OCI-LY1 (cell line): Measurements from ENCODE around the gene STX8.
"Not testable (repeated sequence)": the region's sequence is repeated elsewhere in the genome, so short reads cannot be mapped to it uniquely, and the experiment has no call there.

ENCODE experiments used
- H2AFZ ChIP-seq: fragments of 200-600 bp; sonication (generic), shearing (Covaris generic); 2 replicates; pipeline ENCODE4 v1.6.0; 2014; ENCODE audit warnings: antibody characterized with exemption, mild to moderate bottlenecking, low read length
- H3F3A ChIP-seq: fragments of 200-600 bp; sonication (generic), shearing (Covaris generic); 2 replicates; pipeline ENCODE4 v1.6.0; 2014; ENCODE audit warnings: mild to moderate bottlenecking, antibody characterized with exemption, low read length, moderate library complexity; ENCODE audit not compliant: insufficient read depth
- H3K27ac ChIP-seq: fragments of 200-600 bp; sonication (generic); 2 replicates; pipeline ENCODE4 v1.5.1; 2014; ENCODE audit warnings: low read length, mixed run types, mild to moderate bottlenecking, low read depth; ENCODE audit not compliant: poor library complexity, severe bottlenecking
- H3K27me3 ChIP-seq: fragments of 200-600 bp; sonication (generic); 2 replicates; pipeline ENCODE4 v1.6.0; 2014; ENCODE audit warnings: antibody characterized with exemption, mild to moderate bottlenecking, low read length, moderate library complexity; ENCODE audit not compliant: insufficient read depth
- H3K36me3 ChIP-seq: fragments of 200-600 bp; sonication (generic); 2 replicates; pipeline ENCODE4 v1.6.1; 2014; ENCODE audit warnings: mild to moderate bottlenecking, antibody characterized with exemption, low read length, moderate library complexity, mixed read lengths; ENCODE audit not compliant: insufficient read depth
- H3K4me1 ChIP-seq: fragments of 200-600 bp; sonication (generic); 2 replicates; pipeline ENCODE4 v1.5.1; 2014; ENCODE audit warnings: mild to moderate bottlenecking, low read length, moderate library complexity; ENCODE audit not compliant: insufficient read depth, severe bottlenecking
- H3K4me2 ChIP-seq: fragments of 200-600 bp; sonication (generic), shearing (Covaris generic); 2 replicates; pipeline ENCODE4 v1.6.1; 2014; ENCODE audit warnings: low read length
- H3K4me3 ChIP-seq: fragments of 200-600 bp; sonication (generic); 2 replicates; pipeline ENCODE4 v1.5.1; 2014; ENCODE audit warnings: low read length, low read depth, mild to moderate bottlenecking, mixed read lengths; ENCODE audit not compliant: poor library complexity, severe bottlenecking
- H3K79me2 ChIP-seq: fragments of 200-600 bp; shearing (Covaris generic); 2 replicates; pipeline ENCODE4 v1.6.1; 2016; ENCODE audit warnings: mixed run types, low read length, mixed read lengths; ENCODE audit not compliant: insufficient read depth
- H3K9ac ChIP-seq: fragments of 200-600 bp; sonication (generic), shearing (Covaris generic); 2 replicates; pipeline ENCODE4 v1.6.1; 2014; ENCODE audit warnings: mild to moderate bottlenecking, low read length, mixed read lengths
- H3K9me2 ChIP-seq: fragments of 200-600 bp; sonication (generic), shearing (Covaris generic); 2 replicates; pipeline ENCODE4 v1.6.1; 2014; ENCODE audit warnings: low read depth, mild to moderate bottlenecking, low read length, mixed read lengths
- H3K9me3 ChIP-seq: fragments of 200-600 bp; shearing (Covaris generic); 2 replicates; pipeline ENCODE4 v1.6.1; 2014; ENCODE audit warnings: low read length, mixed read lengths
- H4K20me1 ChIP-seq: fragments of 200-600 bp; sonication (generic), shearing (Covaris generic); 2 replicates; pipeline ENCODE4 v1.6.0; 2016; ENCODE audit warnings: mild to moderate bottlenecking, low read length; ENCODE audit not compliant: insufficient read depth
- CTCF ChIP-seq: fragments of 200-600 bp; sonication (generic), shearing (Covaris generic); IDR thresholded peaks from 2 replicates; pipeline ENCODE4 v1.5.1; 2017; ENCODE audit warnings: mild to moderate bottlenecking, antibody characterized with exemption, low read length, moderate library complexity, mixed read lengths
- EZH2 ChIP-seq: fragments of 200-600 bp; sonication (generic), shearing (Covaris generic); IDR thresholded peaks from 2 replicates; pipeline ENCODE4 v1.8.0; 2017; ENCODE audit warnings: borderline replicate concordance, mixed run types, mild to moderate bottlenecking, antibody characterized with exemption, low read length, moderate library complexity, mixed read lengths

The STX8 gene

GRCh38 chr17:9258115-9259015 is 317.3 kb downstream of the STX8 start:
- H3K79me2 ChIP-seq = no peaks in the 10 kb centered on the region
- no peaks in the 10 kb centered on the region for H3K4me1 ChIP-seq
- no peaks in the 10 kb centered on the region for H3K9me3 ChIP-seq
- H3K9me2 ChIP-seq = no peaks in the 10 kb centered on the region
- no peak overlapping the region for H3K9ac ChIP-seq
- H3F3A ChIP-seq = no peaks in the 10 kb centered on the region
- H4K20me1 ChIP-seq = no peaks in the 10 kb centered on the region
- no peak overlapping the region for H3K4me2 ChIP-seq
- H3K27ac ChIP-seq = no peak overlapping the region
- H3K27me3 ChIP-seq = no peaks in the 10 kb centered on the region
- TF ChIP-seq EZH2 (no peak), CTCF (no peak)
- no peak overlapping the region for H3K4me3 ChIP-seq
- no peaks in the 10 kb centered on the region for H3K36me3 ChIP-seq
- H2AFZ ChIP-seq = no peak overlapping the region

- not testable (repeated sequence) for H3K4me1 ChIP-seq
Observed at GRCh38 chr17:9257630-9257965, 318.0 kb downstream of the STX8 start.

DNA sequence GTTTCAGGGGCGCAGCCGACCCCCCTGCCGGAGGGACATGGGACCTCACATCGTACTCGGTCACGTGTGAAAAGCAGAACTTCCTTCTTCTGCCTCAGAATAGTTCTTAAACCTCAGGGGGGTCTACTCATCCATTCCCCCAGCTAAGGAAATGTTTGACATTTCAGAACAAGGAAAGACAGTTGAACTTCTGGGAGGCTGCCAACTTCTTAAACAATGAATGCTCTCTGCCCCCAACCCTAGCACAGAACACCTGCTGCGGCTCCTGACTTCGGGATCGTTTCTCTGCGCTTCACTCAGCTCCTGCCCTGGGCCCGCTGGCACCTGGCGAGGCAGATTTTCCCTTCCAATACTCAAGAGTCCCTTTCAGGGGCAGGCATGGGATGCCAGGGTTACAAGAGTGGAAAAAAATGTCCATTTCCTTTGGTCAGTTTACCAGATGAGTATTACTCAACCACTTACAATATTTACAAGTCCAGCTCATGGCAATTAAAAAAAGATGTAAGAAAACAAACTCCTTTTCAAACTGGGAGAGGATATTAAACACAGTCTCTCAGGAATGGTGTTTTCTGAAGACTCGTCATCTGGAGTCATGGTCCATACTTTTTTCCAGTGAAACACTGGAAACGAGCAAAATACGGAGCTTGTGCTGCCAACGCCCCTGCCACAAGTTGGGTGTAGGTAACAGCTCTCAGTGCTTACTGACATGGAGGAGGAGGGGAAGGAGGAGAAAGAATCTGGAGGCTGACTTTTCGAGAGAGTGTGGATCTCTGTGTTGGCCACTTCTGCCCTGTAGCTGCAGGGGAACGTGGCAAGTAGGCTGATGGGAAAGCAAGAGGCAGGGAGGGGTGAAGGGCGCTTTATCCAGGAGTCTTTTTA is 318.6 kb downstream of the STX8 start:
- H3K79me2 ChIP-seq = no peaks in the 10 kb centered on the region
- no peak overlapping the region for H3K4me3 ChIP-seq
- no peaks in the 10 kb centered on the region for H3K36me3 ChIP-seq
- no peaks in the 10 kb centered on the region for H3K9me2 ChIP-seq
- H3F3A ChIP-seq = no peaks in the 10 kb centered on the region
- H3K9me3 ChIP-seq = no peaks in the 10 kb centered on the region
- no peaks in the 10 kb centered on the region for H3K27me3 ChIP-seq
- TF ChIP-seq EZH2 (no peak), CTCF (no peak)
- no peak overlapping the region for H3K9ac ChIP-seq
- H4K20me1 ChIP-seq = no peaks in the 10 kb centered on the region
- no peak overlapping the region for H3K27ac ChIP-seq
- no peaks in the 10 kb centered on the region for H3K4me1 ChIP-seq
- H2AFZ ChIP-seq = no peak overlapping the region
- H3K4me2 ChIP-seq = no peak overlapping the region

More at GRCh38 chr17:9257630-9257965, 318.0 kb downstream of the STX8 start:
- not testable (repeated sequence) for H3K9me3 ChIP-seq, H3K36me3 ChIP-seq, H3K9me2 ChIP-seq, H4K20me1 ChIP-seq, H3K79me2 ChIP-seq, H3K4me2 ChIP-seq, H3F3A ChIP-seq, H3K9ac ChIP-seq, H3K4me3 ChIP-seq, H2AFZ ChIP-seq, H3K27ac ChIP-seq, H3K27me3 ChIP-seq
